IMR-90 (cell line): ENCODE measurements around the gene VAV3. TPM values are rescaled to one million over a fixed set of nuclear protein-coding genes. Genes with fewer than 3 reads are reported as not detected.
A peak's percentile ranks its signal among the peaks of the same experiment; 100 is the strongest.

Experiments used
- ATAC-seq: fragments of 200-7000 bp; cut with Tn5 transposase; 2 replicates; pipeline ENCODE4 v1.9.1; 2020; ENCODE audit warnings: low read depth, mild to moderate bottlenecking, moderate library complexity
- BruUV-seq: library from RNA; stranded (reverse); fragments of 400-500 nt; replicated peaks from 2 replicates; lab custom pipeline; 2021; lab: Mats Ljungman, UMichigan
- CTCF ChIA-PET: fragments of 300-600 bp; formaldehyde crosslinking; extraction: SDS; loops from one replicate; lab custom pipeline; 2021; ENCODE audit warnings: antibody characterized with exemption; lab: Yijun Ruan, JAX
- POLR2A ChIA-PET: fragments of 300-600 bp; sonication (Branson Sonifier 250); formaldehyde crosslinking; loops from one replicate; lab custom pipeline; 2022; ENCODE audit warnings: antibody characterized with exemption; ENCODE audit not compliant: unreplicated experiment; lab: Charles Lee
- DNase-seq: peaks from one replicate; pipeline ENCODE4 v3.0.0; 2013
- H2AFZ ChIP-seq: replicated peaks from 2 replicates; pipeline ENCODE3; 2013; ENCODE audit warnings: low read length, mild to moderate bottlenecking; ENCODE audit not compliant: poor library complexity
- H2AK5ac ChIP-seq: 2 replicates; pipeline ENCODE4 v1.6.1; 2013; ENCODE audit warnings: low read depth, low read length, inconsistent platforms
- H2AK9ac ChIP-seq: replicated peaks from 2 replicates; pipeline ENCODE3; 2013; ENCODE audit warnings: mild to moderate bottlenecking, low read depth, low read length, moderate library complexity; ENCODE audit not compliant: poor library complexity
- H2BK120ac ChIP-seq: 2 replicates; pipeline ENCODE4 v1.6.1; 2013; ENCODE audit warnings: low read depth, low read length, inconsistent platforms
- H2BK15ac ChIP-seq: 3 replicates; pipeline ENCODE4 v1.6.1; 2013; ENCODE audit warnings: low read depth, low read length, inconsistent platforms
- H2BK20ac ChIP-seq: 2 replicates; pipeline ENCODE4 v1.6.1; 2013; ENCODE audit warnings: low read depth, mild to moderate bottlenecking, inconsistent platforms, low read length, moderate library complexity
- H2BK5ac ChIP-seq: 2 replicates; pipeline ENCODE4 v1.6.1; 2013; ENCODE audit warnings: mild to moderate bottlenecking, low read depth, low read length, inconsistent platforms; ENCODE audit not compliant: poor library complexity, severe bottlenecking
- H3K14ac ChIP-seq: replicated peaks from 2 replicates; pipeline ENCODE4 v1.6.1; 2013; ENCODE audit warnings: low read depth, low read length, inconsistent platforms
- H3K18ac ChIP-seq: 2 replicates; pipeline ENCODE4 v1.6.1; 2013; ENCODE audit warnings: low read depth, low read length, control low read depth
- H3K23ac ChIP-seq: 2 replicates; pipeline ENCODE4 v1.6.1; 2013; ENCODE audit warnings: low read depth, low read length, inconsistent platforms
- H3K27ac ChIP-seq: 2 replicates; pipeline ENCODE4 v1.5.1; 2013; ENCODE audit warnings: mild to moderate bottlenecking, control low read depth, low read length; ENCODE audit not compliant: insufficient read depth
- H3K27me3 ChIP-seq: 2 replicates; pipeline ENCODE4 v1.6.1; 2013; ENCODE audit warnings: low read length; ENCODE audit not compliant: control insufficient read depth, insufficient read depth
- H3K36me3 ChIP-seq: 2 replicates; pipeline ENCODE4 v1.6.1; 2013; ENCODE audit warnings: low read length, mixed read lengths; ENCODE audit not compliant: control insufficient read depth, insufficient read depth
- H3K4ac ChIP-seq: 2 replicates; pipeline ENCODE4 v1.6.1; 2013; ENCODE audit warnings: low read depth, low read length, inconsistent platforms
- H3K4me1 ChIP-seq: 2 replicates; pipeline ENCODE4 v1.6.1; 2013; ENCODE audit warnings: low read length, mixed read lengths; ENCODE audit not compliant: control insufficient read depth, insufficient read depth
- H3K4me2 ChIP-seq: 2 replicates; pipeline ENCODE4 v1.6.1; 2013; ENCODE audit warnings: low read depth, mild to moderate bottlenecking, control low read depth, low read length, moderate library complexity
- H3K4me3 ChIP-seq: 2 replicates; pipeline ENCODE4 v1.5.1; 2013; ENCODE audit warnings: low read depth, mild to moderate bottlenecking, control low read depth, low read length, moderate library complexity; ENCODE audit not compliant: insufficient read depth
- H3K56ac ChIP-seq: 2 replicates; pipeline ENCODE4 v1.6.1; 2013; ENCODE audit warnings: low read length, inconsistent platforms; ENCODE audit not compliant: insufficient read depth; ENCODE audit errors: extremely low read depth
- H3K79me1 ChIP-seq, 2 experiments: 2 replicates each; pipeline ENCODE4 v1.6.1; 2013; ENCODE audit warnings: low read length in 2 of 2, inconsistent platforms in 1 of 2, low read depth in 1 of 2
- H3K9ac ChIP-seq: 2 replicates; pipeline ENCODE4 v1.6.1; 2013; ENCODE audit warnings: low read depth, low read length, control low read depth
- H3K9me1 ChIP-seq: 2 replicates; pipeline ENCODE4 v1.6.1; 2013; ENCODE audit warnings: low read length, inconsistent platforms; ENCODE audit not compliant: insufficient read depth
- H3K9me3 ChIP-seq: 2 replicates; pipeline ENCODE4 v1.6.1; 2013; ENCODE audit warnings: low read length; ENCODE audit not compliant: control insufficient read depth, insufficient read depth
- H4K20me1 ChIP-seq: 2 replicates; pipeline ENCODE4 v1.6.1; 2013; ENCODE audit warnings: low read length, inconsistent platforms; ENCODE audit not compliant: insufficient read depth
- H4K5ac ChIP-seq: 2 replicates; pipeline ENCODE4 v1.6.1; 2013; ENCODE audit warnings: mild to moderate bottlenecking, low read depth, low read length, control low read depth
- H4K8ac ChIP-seq, 2 experiments: 2 replicates each; pipeline ENCODE4 v1.6.1; 2013; ENCODE audit warnings: low read depth in 2 of 2, low read length in 2 of 2, control low read depth in 1 of 2, inconsistent platforms in 1 of 2
- H4K91ac ChIP-seq: 2 replicates; pipeline ENCODE4 v1.6.1; 2013; ENCODE audit warnings: low read depth, low read length, inconsistent platforms; ENCODE audit not compliant: insufficient read depth
- BHLHE40 ChIP-seq: fragments of 150-350 bp; IDR thresholded peaks from 2 replicates; pipeline ENCODE4 v1.6.1; 2016; ENCODE audit warnings: mild to moderate bottlenecking, low read depth, low read length
- CEBPB ChIP-seq: IDR thresholded peaks from 2 replicates; pipeline ENCODE4 v1.6.1; 2012; ENCODE audit warnings: low read depth, low read length, improper control_type of control experiment
- FOS ChIP-seq: fragments of 150-350 bp; IDR thresholded peaks from 2 replicates; pipeline ENCODE4 v1.6.1; 2016; ENCODE audit warnings: low read depth, low read length
- MAFK ChIP-seq: IDR thresholded peaks from 2 replicates; pipeline ENCODE4 v1.6.1; 2012; ENCODE audit warnings: low read depth, low read length, improper control_type of control experiment
- MAZ ChIP-seq: IDR thresholded peaks from 2 replicates; pipeline ENCODE4 v1.6.1; 2012; ENCODE audit warnings: low read depth, mild to moderate bottlenecking, low read length, improper control_type of control experiment, moderate library complexity, borderline replicate concordance
- NFE2L2 ChIP-seq: fragments of 150-350 bp; IDR thresholded peaks from 2 replicates; pipeline ENCODE4 v1.6.1; 2016; ENCODE audit warnings: low read depth, mild to moderate bottlenecking, low read length
- POLR2A ChIP-seq: IDR thresholded peaks from 2 replicates; pipeline ENCODE4 v1.6.1; 2012; ENCODE audit warnings: mild to moderate bottlenecking, low read depth, low read length
- RAD21 ChIP-seq: IDR thresholded peaks from 2 replicates; pipeline ENCODE4 v1.6.1; 2012; ENCODE audit warnings: low read length, improper control_type of control experiment
- RFX5 ChIP-seq: IDR thresholded peaks from 2 replicates; pipeline ENCODE4 v1.8.0; 2012; ENCODE audit warnings: low read depth, mild to moderate bottlenecking, low read length, moderate library complexity
- SMC3 ChIP-seq: fragments of 150-350 bp; IDR thresholded peaks from 2 replicates; pipeline ENCODE4 v1.6.1; 2016; ENCODE audit warnings: low read depth, mild to moderate bottlenecking, antibody characterized with exemption, low read length, moderate library complexity
- WGBS, 2 experiments: methylation state at CpG; one replicate each; pipeline versions ENCODE4 v1.1.5 to v1.1.7; 2013; ENCODE audit warnings: missing lambda C conversion rate in 2 of 2; ENCODE audit not compliant: insufficient read length in 1 of 2; ENCODE audit errors: extremely low coverage in 2 of 2; 5-methylcytosine and 5-hydroxymethylcytosine counted together
- dilution Hi-C: fragments of 300-500 bp; cut with HindIII; formaldehyde crosslinking; loops from one replicate; pipeline ENCODE4 v1.14.3; 2018; ENCODE audit warnings: low sequenced_read_pairs; ENCODE audit not compliant: unreplicated experiment
- in situ Hi-C: fragments of 300-500 bp; cut with MboI; formaldehyde crosslinking; loops from 3 replicates; pipeline ENCODE4 v1.14.3; 2019; ENCODE audit warnings: low sequenced_read_pairs, inconsistent platforms, mixed read lengths
- intact Hi-C: fragments of 100-400 bp; cut with micrococcal nuclease; formaldehyde crosslinking; loops from 2 replicates; pipeline ENCODE4 v1.10.0; 2022
- polyA plus RNA-seq, 3 experiments: library from polyadenylated mRNA; depleted of rRNA; stranded (reverse); fragments of >200 nt; gene quantifications; 2 replicates each; pipeline ENCODE4 v1.2.3, GENCODE V29; 2012; ENCODE audit warnings: low replicate concordance in 1 of 3
- total RNA-seq: library from RNA; depleted of rRNA; stranded (reverse); fragments of >200 nt; gene quantifications from 2 replicates; pipeline ENCODE4 v1.2.3, GENCODE V29; 2012
- TF ChIP-seq, protein P1 (sequence below): conservative IDR thresholded peaks from 2 replicates; pipeline ENCODE4 v1.5.1; 2012; ENCODE audit warnings: mild to moderate bottlenecking, low read depth, low read length, improper control_type of control experiment
- TF ChIP-seq, protein P2 (sequence below): fragments of 150-350 bp; IDR thresholded peaks from 2 replicates; pipeline ENCODE4 v1.6.1; 2016; ENCODE audit warnings: low read depth, mild to moderate bottlenecking, low read length, moderate library complexity, borderline replicate concordance

The VAV3 gene
- total and polyA plus RNA-seq, 2 of the 4 experiments (the other 2 are of a cell fraction) = 0.12 to 0.18 TPM

DNA sequence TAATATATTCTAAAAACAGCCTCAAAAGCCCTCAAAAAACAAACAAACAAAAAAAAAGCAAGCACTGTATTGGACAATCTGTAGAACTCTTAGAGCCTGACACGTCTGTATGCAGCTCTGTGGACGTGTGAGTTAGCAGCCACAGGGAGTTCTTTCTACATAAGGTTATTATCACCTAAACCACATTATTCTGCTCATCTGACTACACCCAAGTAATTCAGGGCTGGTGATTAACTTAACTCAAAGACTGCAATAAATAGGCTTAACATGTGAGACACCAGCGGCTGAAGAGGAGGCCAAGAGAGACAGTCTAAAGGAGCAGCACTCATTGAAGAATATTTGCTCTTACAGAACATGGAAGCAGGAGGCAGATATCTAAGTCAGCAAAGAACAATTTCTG, 316.0 kb downstream of the VAV3 start:
- no peaks in the 10 kb centered on the region for H3K4me1 ChIP-seq
- H2BK20ac ChIP-seq = no peak overlapping the region
- H3K18ac ChIP-seq = no peak overlapping the region
- no peak overlapping the region for H2BK15ac ChIP-seq
- no peaks in the 10 kb centered on the region for H3K79me1 ChIP-seq
- no peak overlapping the region for H3K4me3 ChIP-seq
- no peak overlapping the region for H3K14ac ChIP-seq
- no peak overlapping the region for H3K27ac ChIP-seq
- H3K27me3 ChIP-seq = no peaks in the 10 kb centered on the region
- H4K91ac ChIP-seq = no peak overlapping the region
- dilution Hi-C loops (no loop called here), in situ Hi-C loops (no loop called here), intact Hi-C loops (no loop called here)
- TF ChIP-seq RFX5 (no peak), MAFK (no peak), SMC3 (no peak), MAZ (no peak), POLR2A (no peak), RAD21 (no peak), NFE2L2 (no peak), BHLHE40 (no peak), CEBPB (no peak), FOS (no peak)
- TF ChIP-seq, protein P1, sequence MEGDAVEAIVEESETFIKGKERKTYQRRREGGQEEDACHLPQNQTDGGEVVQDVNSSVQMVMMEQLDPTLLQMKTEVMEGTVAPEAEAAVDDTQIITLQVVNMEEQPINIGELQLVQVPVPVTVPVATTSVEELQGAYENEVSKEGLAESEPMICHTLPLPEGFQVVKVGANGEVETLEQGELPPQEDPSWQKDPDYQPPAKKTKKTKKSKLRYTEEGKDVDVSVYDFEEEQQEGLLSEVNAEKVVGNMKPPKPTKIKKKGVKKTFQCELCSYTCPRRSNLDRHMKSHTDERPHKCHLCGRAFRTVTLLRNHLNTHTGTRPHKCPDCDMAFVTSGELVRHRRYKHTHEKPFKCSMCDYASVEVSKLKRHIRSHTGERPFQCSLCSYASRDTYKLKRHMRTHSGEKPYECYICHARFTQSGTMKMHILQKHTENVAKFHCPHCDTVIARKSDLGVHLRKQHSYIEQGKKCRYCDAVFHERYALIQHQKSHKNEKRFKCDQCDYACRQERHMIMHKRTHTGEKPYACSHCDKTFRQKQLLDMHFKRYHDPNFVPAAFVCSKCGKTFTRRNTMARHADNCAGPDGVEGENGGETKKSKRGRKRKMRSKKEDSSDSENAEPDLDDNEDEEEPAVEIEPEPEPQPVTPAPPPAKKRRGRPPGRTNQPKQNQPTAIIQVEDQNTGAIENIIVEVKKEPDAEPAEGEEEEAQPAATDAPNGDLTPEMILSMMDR = no peak
- TF ChIP-seq, protein P2, sequence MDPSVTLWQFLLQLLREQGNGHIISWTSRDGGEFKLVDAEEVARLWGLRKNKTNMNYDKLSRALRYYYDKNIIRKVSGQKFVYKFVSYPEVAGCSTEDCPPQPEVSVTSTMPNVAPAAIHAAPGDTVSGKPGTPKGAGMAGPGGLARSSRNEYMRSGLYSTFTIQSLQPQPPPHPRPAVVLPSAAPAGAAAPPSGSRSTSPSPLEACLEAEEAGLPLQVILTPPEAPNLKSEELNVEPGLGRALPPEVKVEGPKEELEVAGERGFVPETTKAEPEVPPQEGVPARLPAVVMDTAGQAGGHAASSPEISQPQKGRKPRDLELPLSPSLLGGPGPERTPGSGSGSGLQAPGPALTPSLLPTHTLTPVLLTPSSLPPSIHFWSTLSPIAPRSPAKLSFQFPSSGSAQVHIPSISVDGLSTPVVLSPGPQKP = no peak
- H2BK5ac ChIP-seq = no peak overlapping the region
- H3K4ac ChIP-seq = no peak overlapping the region
- no peak overlapping the region for H3K9ac ChIP-seq
- H3K9me3 ChIP-seq = no peaks in the 10 kb centered on the region
- no peaks in the 10 kb centered on the region for H4K20me1 ChIP-seq
- no peak overlapping the region for H3K23ac ChIP-seq
- H4K8ac ChIP-seq = no peak overlapping the region
- peak; percentile 28 for DNase-seq
- no TSS peak for BruUV-seq
- no peak overlapping the region for H2AK9ac ChIP-seq
- POLR2A ChIA-PET = no interaction called here
- peak; percentile 48; the same call in 1 of the 2 replicates for ATAC-seq
- CTCF ChIA-PET = no interaction called here
- no peaks in the 10 kb centered on the region for H3K9me1 ChIP-seq
- H3K36me3 ChIP-seq = no peaks in the 10 kb centered on the region
- WGBS, 2 experiments = no CpG with 5 or more reads among the region's 3 CpGs
- H4K5ac ChIP-seq = no peak overlapping the region
- no peak overlapping the region for H2AK5ac ChIP-seq
- H3K4me2 ChIP-seq = no peak overlapping the region
- H2BK120ac ChIP-seq = peak overlapping the region; percentile 27; the same call in 1 of the 2 replicates
- H2AFZ ChIP-seq = no peak overlapping the region
- no peak overlapping the region for H3K56ac ChIP-seq
